Body of pancreas (tissue), 4 donors: ENCODE data around the gene ESAM.

Source experiments
- POLR2A ChIP-seq, 3 donors: fragments of 450-650 bp; IDR thresholded peaks; one replicate each; pipeline ENCODE4 v1.6.1; 2016; ENCODE audit warnings: antibody characterized with exemption in 3 of 3, mild to moderate bottlenecking in 2 of 3
- TF ChIP-seq, protein P1 (sequence below), 7 experiments: fragments of 450-650 bp in 4 of 7; fragments of 200-600 bp in 3 of 7; sonication (generic) in 3 of 7; IDR thresholded peaks; one replicate each; pipeline ENCODE4 v1.5.1; 2016 to 2019; ENCODE audit warnings: antibody characterized with exemption in 7 of 7

DNA sequence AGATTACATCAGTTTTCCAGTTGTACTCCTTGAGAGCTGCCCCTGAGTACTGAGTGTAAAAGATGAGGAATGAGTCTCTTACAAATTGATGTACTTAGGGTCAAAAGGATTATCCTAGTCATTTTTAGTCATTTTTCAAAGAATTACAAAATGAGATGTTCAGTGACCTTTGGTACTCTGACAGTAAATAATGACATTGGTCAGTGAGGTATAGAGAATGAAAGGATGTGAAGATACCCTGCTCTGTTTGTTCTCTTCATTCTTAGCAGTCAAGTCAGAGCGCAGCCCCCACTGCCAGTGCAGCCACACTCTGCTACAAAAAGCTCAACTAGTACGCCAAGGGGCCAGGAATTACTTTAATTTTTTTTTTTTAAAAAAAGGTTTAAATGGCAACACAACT, 4.1 kb upstream of the ESAM start:
- TF ChIP-seq, protein P1, sequence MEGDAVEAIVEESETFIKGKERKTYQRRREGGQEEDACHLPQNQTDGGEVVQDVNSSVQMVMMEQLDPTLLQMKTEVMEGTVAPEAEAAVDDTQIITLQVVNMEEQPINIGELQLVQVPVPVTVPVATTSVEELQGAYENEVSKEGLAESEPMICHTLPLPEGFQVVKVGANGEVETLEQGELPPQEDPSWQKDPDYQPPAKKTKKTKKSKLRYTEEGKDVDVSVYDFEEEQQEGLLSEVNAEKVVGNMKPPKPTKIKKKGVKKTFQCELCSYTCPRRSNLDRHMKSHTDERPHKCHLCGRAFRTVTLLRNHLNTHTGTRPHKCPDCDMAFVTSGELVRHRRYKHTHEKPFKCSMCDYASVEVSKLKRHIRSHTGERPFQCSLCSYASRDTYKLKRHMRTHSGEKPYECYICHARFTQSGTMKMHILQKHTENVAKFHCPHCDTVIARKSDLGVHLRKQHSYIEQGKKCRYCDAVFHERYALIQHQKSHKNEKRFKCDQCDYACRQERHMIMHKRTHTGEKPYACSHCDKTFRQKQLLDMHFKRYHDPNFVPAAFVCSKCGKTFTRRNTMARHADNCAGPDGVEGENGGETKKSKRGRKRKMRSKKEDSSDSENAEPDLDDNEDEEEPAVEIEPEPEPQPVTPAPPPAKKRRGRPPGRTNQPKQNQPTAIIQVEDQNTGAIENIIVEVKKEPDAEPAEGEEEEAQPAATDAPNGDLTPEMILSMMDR (IDR thresholded peaks at IDR 0.05), result no peak
- no peak for TF ChIP-seq POLR2A (IDR thresholded peaks at IDR 0.05)
